Stimulated activated CD8-positive, alpha-beta memory T cell treated with anti-CD3 and anti-CD28 coated beads, Interleukin-15, amount 100 ng/mL, for 24 hours (primary cell): ENCODE results near the gene ULK4.
"Not testable (repeated sequence)": the region's sequence is repeated elsewhere in the genome, so short reads cannot be mapped to it uniquely, and the experiment has no call there.

Experiments
- DNase-seq: peaks from one replicate; pipeline ENCODE4 v3.0.0-alpha.2; 2020; ENCODE audit warnings: low read depth

The ULK4 gene

GRCh38 chr3:41961751-41962679, at the start of gene ULK4:
TSS of gene ULK4 (minus strand) at chr3:41962103. CDS start at chr3:41954759, 7,344 bp downstream.
- DNase-seq = peak; percentile 81

- no peak for DNase-seq
Measured at GRCh38 chr3:42010530-42010929, 48.6 kb upstream of the ULK4 start.

GRCh38 chr3:42009456-42009855, 47.6 kb upstream of the ULK4 start:
- DNase-seq = no peak

- DNase-seq = no peak
Measured at GRCh38 chr3:42007785-42008184, 45.9 kb upstream of the ULK4 start.

GRCh38 chr3:42005401-42005800, 43.5 kb upstream of the ULK4 start:
- no peak for DNase-seq

GRCh38 chr3:42002790-42003189, 40.9 kb upstream of the ULK4 start:
- DNase-seq = no peak

- DNase-seq = no peak
Measured at GRCh38 chr3:42001777-42002176, 39.9 kb upstream of the ULK4 start.

GRCh38 chr3:41999909-42000308, 38.0 kb upstream of the ULK4 start:
- DNase-seq = no peak

GRCh38 chr3:41997702-41998550, 36.0 kb upstream of the ULK4 start:
- DNase-seq = no peak

GRCh38 chr3:41991437-41991836, 29.5 kb upstream of the ULK4 start:
- no peak for DNase-seq

- no peak for DNase-seq
Measured at GRCh38 chr3:41989518-41989917, 27.6 kb upstream of the ULK4 start.

- no peak for DNase-seq
Measured at GRCh38 chr3:41987627-41988026, 25.7 kb upstream of the ULK4 start.

GRCh38 chr3:41986561-41986960, 24.7 kb upstream of the ULK4 start:
- no peak for DNase-seq

- no peak for DNase-seq
Measured at GRCh38 chr3:41985018-41985417, 23.1 kb upstream of the ULK4 start.

GRCh38 chr3:41983091-41983490, 21.2 kb upstream of the ULK4 start:
- not testable (repeated sequence) for DNase-seq

- not testable (repeated sequence) for DNase-seq
Measured at GRCh38 chr3:41977401-41977800, 15.5 kb upstream of the ULK4 start.

GRCh38 chr3:41975416-41976103, 13.7 kb upstream of the ULK4 start:
- DNase-seq = no peak

- DNase-seq = no peak
Measured at GRCh38 chr3:41974223-41974622, 12.3 kb upstream of the ULK4 start.

GRCh38 chr3:41972802-41973201, 10.9 kb upstream of the ULK4 start:
- DNase-seq = no peak

GRCh38 chr3:41966206-41966605, 4.3 kb upstream of the ULK4 start:
- no peak for DNase-seq

GRCh38 chr3:41963823-41964222, 1.9 kb upstream of the ULK4 start:
- DNase-seq = no peak
